Measurements from ENCODE around the gene MOSMO. TPM values are rescaled to one million over a fixed set of nuclear protein-coding genes. Genes with fewer than 3 reads are reported as not detected.
"Not testable (repeated sequence)": the region's sequence is repeated elsewhere in the genome, so short reads cannot be mapped to it uniquely, and the experiment has no call there.

MOSMO gene
- polyA plus RNA-seq, 1 experiment: 15.8 TPM

DNA sequence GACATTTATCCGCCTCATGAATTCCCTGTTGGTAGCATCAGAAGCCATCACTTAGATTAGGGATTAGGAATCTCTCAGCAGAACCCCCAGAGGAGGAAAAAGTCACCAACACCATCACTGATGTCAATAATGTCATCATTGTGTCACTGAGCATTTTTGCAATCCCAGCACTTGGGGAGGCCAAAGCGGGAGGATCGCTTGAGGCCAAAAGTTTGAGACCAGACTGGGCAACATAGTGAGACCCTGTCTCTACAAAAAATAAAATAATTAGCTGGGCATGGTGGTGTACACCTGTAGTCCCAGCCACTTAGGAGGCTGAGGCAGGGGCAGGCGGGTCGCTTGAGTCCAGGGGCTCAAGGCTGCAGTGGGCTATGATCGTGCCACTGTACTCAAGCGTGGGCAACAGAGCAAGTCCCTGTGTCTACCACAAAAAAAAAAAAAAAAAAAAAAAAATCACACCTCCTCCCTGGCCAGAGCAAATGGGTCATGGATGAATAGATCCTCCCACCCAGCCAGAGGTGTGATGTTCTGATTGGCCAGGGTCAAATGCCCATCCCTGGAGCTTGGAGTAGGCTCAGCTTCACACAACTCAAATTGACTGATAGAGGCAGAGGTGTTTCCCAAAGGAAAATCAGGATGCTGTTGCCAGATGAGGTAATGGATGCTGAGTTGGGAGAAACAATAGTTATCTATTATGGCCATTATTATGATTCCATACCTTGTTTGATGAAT is 116.0 kb downstream of the MOSMO start:
- TF ChIP-seq CTCF (IDR thresholded peaks at IDR 0.05; ENCODE audit: low read depth, low read length): no peak
- Histone ChIP-seq H3K4me3 (ENCODE audit: low read depth, low read length) (no peak overlapping the region), H3K27ac (ENCODE audit: low read depth, low read length) (no peak overlapping the region), H3K27me3 (ENCODE audit: control insufficient read depth, insufficient read depth, low read length) (peaks cover 3% of the 10 kb centered on the region), H3K9me3 (ENCODE audit: control insufficient read depth, insufficient read depth, low read length) (no peaks in the 10 kb centered on the region)
- no peak for DNase-seq (ENCODE audit: low read depth, low spot score)
- CTCF ChIA-PET: no interaction called here
- POLR2A ChIA-PET: no interaction called here

DNA sequence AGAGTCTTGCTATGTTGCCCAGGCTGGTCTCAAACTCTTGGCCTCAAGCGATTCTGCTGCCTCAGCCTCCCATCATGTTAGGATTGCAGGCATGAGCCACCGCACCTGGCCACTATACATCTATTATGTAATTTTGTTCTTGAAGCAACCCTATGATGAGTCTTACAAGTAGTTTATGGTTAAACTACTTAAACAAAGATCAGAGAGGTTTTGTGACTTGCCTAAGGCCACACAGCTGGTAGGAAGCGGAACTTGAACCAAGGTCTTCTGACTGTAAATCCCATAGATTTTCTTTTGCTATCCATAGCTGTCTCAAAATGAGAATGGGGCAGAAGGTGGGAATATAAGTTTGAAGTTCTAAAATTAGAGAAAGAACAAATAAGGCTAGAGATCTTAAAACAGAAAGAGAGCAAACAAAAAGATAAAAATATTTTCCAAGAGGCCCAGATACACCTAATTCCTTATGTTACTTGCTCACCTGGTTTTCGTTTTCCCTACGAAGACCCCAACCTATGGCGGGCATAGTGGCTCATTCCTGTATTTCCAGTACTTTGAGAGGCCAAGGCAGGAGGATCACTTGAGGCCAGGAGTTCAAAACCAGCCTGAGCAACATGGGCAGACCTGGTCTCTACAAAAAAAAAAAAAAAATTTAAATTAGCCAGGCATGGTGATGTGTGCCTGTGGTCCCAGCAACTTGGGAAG is 116.8 kb downstream of the MOSMO start:
- POLR2A ChIA-PET: no interaction called here
- no peak overlapping the region for H3K4me3 ChIP-seq (ENCODE audit: low read depth, low read length)
- H3K27ac ChIP-seq (ENCODE audit: low read depth, low read length): no peak overlapping the region
- DNase-seq (ENCODE audit: low read depth, low spot score): no peak
- peaks cover 3% of the 10 kb centered on the region for H3K27me3 ChIP-seq (ENCODE audit: control insufficient read depth, insufficient read depth, low read length)
- TF ChIP-seq CTCF (IDR thresholded peaks at IDR 0.05; ENCODE audit: low read depth, low read length): no peak
- no peaks in the 10 kb centered on the region for H3K9me3 ChIP-seq (ENCODE audit: control insufficient read depth, insufficient read depth, low read length)
- CTCF ChIA-PET: no interaction called here

GRCh38 chr16:22126037-22126558 is 118.2 kb downstream of the MOSMO start:
- ChIA-PET POLR2A (no interaction called here), CTCF (no interaction called here)
- no peak for DNase-seq (ENCODE audit: low read depth, low spot score)
- Histone ChIP-seq H3K27ac (ENCODE audit: low read depth, low read length) (no peak overlapping the region), H3K9me3 (ENCODE audit: control insufficient read depth, insufficient read depth, low read length) (no peaks in the 10 kb centered on the region), H3K27me3 (ENCODE audit: control insufficient read depth, insufficient read depth, low read length) (peaks cover 3% of the 10 kb centered on the region), H3K4me3 (ENCODE audit: low read depth, low read length) (no peak overlapping the region)
- no peak for TF ChIP-seq CTCF (IDR thresholded peaks at IDR 0.05; ENCODE audit: low read depth, low read length)

DNA sequence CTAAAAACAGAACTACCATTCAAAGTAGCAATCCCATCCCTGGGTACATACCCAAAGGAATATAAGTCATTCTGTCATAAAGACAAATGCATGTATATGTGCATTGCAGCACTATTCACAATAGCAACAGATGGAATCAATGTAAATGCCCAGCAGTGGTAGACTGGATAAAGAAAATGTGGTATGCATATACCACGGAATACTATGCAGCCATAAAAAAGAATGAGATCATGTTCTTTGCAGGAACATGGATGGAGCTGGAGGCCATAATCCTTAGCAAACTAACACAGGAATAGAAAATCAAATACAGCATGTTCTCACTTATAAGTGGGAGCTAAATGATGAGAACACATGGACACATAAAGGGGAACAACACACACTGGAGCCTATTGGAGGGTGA is 120.6 kb downstream of the MOSMO start:
- H3K27me3 ChIP-seq (ENCODE audit: control insufficient read depth, insufficient read depth, low read length); POLR2A ChIA-PET; DNase-seq (ENCODE audit: low read depth, low spot score); H3K27ac ChIP-seq (ENCODE audit: low read depth, low read length); CTCF ChIA-PET; H3K4me3 ChIP-seq (ENCODE audit: low read depth, low read length); H3K9me3 ChIP-seq (ENCODE audit: control insufficient read depth, insufficient read depth, low read length): not testable (repeated sequence)

- ChIA-PET CTCF (interaction anchor here (1.1 to 1.4 kb wide), 2 partner anchors 58 to 1745 kb away, joined by 4 read pairs; no protein-coding TSS in a partner anchor), POLR2A (no interaction called here)
- Histone ChIP-seq H3K27me3 (ENCODE audit: control insufficient read depth, insufficient read depth, low read length) (peaks cover 9% of the 10 kb centered on the region), H3K9me3 (ENCODE audit: control insufficient read depth, insufficient read depth, low read length) (no peaks in the 10 kb centered on the region), H3K27ac (ENCODE audit: low read depth, low read length) (no peak overlapping the region), H3K4me3 (ENCODE audit: low read depth, low read length) (no peak overlapping the region)
- DNase-seq (ENCODE audit: low read depth, low spot score): no peak
- TF ChIP-seq CTCF (IDR thresholded peaks at IDR 0.05; ENCODE audit: low read depth, low read length): no peak
Observed at GRCh38 chr16:22130528-22130927, 122.6 kb downstream of the MOSMO start.

Data from AG04450 (cell line).